Parathyroid adenoma (tissue), 2 donors: ENCODE measurements around the gene AUTS2.

Experiments
- H2AFZ ChIP-seq: fragments of 300-600 bp; sonication (generic); one replicate; pipeline ENCODE4 v1.7.0; 2017; ENCODE audit warnings: antibody characterized with exemption, mild to moderate bottlenecking
- H3K27ac ChIP-seq: fragments of 300-600 bp; sonication (generic); one replicate; pipeline ENCODE4 v1.7.0; 2017
- H3K27me3 ChIP-seq: fragments of 300-600 bp; sonication (generic); one replicate; pipeline ENCODE4 v1.7.0; 2017; ENCODE audit warnings: low read length; ENCODE audit not compliant: control insufficient read depth, insufficient read depth
- H3K36me3 ChIP-seq: fragments of 300-600 bp; sonication (generic); one replicate; pipeline ENCODE4 v1.7.0; 2017; ENCODE audit warnings: low read length; ENCODE audit not compliant: control insufficient read depth, insufficient read depth
- H3K4me1 ChIP-seq: fragments of 300-600 bp; sonication (generic); one replicate; pipeline ENCODE4 v1.7.0; 2017; ENCODE audit warnings: control low read depth
- H3K4me2 ChIP-seq: fragments of 300-600 bp; sonication (generic); one replicate; pipeline ENCODE4 v1.7.0; 2017; ENCODE audit warnings: low read length
- H3K4me3 ChIP-seq: fragments of 300-600 bp; sonication (generic); one replicate; pipeline ENCODE4 v1.7.0; 2017; ENCODE audit warnings: low read depth, low read length
- H3K79me2 ChIP-seq: fragments of 300-600 bp; sonication (generic); one replicate; pipeline ENCODE4 v1.7.0; 2017; ENCODE audit warnings: control low read depth
- H3K9ac ChIP-seq: fragments of 300-600 bp; sonication (generic); one replicate; pipeline ENCODE4 v1.7.0; 2017; ENCODE audit warnings: mild to moderate bottlenecking
- H3K9me3 ChIP-seq: fragments of 300-600 bp; sonication (generic); one replicate; pipeline ENCODE4 v1.7.0; 2017; ENCODE audit warnings: low read length; ENCODE audit not compliant: control insufficient read depth
- TF ChIP-seq, protein P1 (sequence below): fragments of 300-600 bp; sonication (generic); IDR thresholded peaks from one replicate; pipeline ENCODE4 v1.7.0; 2017; ENCODE audit warnings: antibody characterized with exemption, mild to moderate bottlenecking
- donor health status: primary hyperparathyroidism.

The AUTS2 gene

DNA sequence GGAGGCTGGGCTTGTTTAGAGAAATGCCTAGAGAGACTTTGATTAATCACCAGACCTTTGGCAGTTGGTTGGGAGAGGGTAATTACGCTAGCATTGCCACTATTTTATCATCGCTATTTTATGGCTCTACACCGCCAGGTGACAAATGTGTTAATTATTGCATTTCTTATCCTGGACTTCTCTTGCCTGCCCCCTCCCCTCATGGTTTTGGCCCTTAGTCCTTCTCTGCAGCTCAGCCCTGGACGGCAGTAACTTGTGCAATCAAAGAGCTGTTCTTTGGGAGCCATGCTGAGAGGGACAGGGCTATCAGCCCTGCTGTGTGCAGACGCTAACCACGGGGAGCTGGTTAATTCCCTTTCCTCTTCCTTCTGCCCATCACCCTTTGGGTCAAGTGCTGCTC is 585.0 kb downstream of the AUTS2 start:
- Histone ChIP-seq H2AFZ (no peak overlapping the region), H3K4me1 (no peaks in the 10 kb centered on the region), H3K79me2 (no peaks in the 10 kb centered on the region), H3K9ac (no peak overlapping the region), H3K27ac (no peak overlapping the region), H3K4me3 (no peak overlapping the region), H3K4me2 (no peak overlapping the region), H3K27me3 (no peaks in the 10 kb centered on the region), H3K36me3 (no peaks in the 10 kb centered on the region), H3K9me3 (no peaks in the 10 kb centered on the region)
- TF ChIP-seq, protein P1, sequence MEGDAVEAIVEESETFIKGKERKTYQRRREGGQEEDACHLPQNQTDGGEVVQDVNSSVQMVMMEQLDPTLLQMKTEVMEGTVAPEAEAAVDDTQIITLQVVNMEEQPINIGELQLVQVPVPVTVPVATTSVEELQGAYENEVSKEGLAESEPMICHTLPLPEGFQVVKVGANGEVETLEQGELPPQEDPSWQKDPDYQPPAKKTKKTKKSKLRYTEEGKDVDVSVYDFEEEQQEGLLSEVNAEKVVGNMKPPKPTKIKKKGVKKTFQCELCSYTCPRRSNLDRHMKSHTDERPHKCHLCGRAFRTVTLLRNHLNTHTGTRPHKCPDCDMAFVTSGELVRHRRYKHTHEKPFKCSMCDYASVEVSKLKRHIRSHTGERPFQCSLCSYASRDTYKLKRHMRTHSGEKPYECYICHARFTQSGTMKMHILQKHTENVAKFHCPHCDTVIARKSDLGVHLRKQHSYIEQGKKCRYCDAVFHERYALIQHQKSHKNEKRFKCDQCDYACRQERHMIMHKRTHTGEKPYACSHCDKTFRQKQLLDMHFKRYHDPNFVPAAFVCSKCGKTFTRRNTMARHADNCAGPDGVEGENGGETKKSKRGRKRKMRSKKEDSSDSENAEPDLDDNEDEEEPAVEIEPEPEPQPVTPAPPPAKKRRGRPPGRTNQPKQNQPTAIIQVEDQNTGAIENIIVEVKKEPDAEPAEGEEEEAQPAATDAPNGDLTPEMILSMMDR = no peak

DNA sequence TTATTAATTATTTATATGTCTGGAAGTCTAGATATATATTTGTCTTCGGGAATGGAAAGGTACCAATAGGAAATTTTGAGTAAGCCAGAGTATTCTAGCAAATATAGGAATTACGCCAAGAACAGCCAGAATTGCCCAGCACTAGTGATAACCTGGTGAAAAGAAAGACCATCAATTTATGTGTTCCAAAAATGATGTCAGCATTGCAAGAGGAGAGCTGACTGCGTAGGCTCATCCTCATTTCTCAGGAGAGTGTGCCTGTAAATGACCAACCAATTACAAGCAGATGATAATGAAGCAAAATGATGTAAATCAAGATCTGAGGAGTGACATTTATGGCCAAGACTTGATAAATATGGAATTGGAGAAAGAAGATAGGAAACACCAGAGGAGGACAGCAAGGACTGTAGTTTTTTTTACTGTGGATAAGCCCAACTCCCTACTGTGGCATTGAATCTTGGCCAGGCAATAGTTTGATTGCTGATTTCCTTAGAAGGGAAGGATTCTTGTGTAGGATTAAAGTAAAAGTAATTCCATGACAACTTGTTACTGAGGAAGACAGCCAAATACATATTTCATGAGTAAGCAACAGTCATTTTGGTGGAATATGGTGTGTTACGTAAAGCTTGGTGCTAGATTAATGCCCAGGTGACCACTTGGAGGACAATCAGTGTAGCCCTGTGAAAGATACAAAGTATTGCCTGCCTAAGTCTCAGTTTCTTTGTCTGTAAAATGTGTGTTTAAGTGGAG is 590.8 kb downstream of the AUTS2 start:
- H3K4me1 ChIP-seq = no peaks in the 10 kb centered on the region
- no peaks in the 10 kb centered on the region for H3K9me3 ChIP-seq
- no peak overlapping the region for H3K4me2 ChIP-seq
- no peaks in the 10 kb centered on the region for H3K27me3 ChIP-seq
- TF ChIP-seq, protein P1 = no peak
- H2AFZ ChIP-seq = no peak overlapping the region
- no peaks in the 10 kb centered on the region for H3K79me2 ChIP-seq
- no peak overlapping the region for H3K9ac ChIP-seq
- no peak overlapping the region for H3K27ac ChIP-seq
- no peak overlapping the region for H3K4me3 ChIP-seq
- H3K36me3 ChIP-seq = no peaks in the 10 kb centered on the region

DNA sequence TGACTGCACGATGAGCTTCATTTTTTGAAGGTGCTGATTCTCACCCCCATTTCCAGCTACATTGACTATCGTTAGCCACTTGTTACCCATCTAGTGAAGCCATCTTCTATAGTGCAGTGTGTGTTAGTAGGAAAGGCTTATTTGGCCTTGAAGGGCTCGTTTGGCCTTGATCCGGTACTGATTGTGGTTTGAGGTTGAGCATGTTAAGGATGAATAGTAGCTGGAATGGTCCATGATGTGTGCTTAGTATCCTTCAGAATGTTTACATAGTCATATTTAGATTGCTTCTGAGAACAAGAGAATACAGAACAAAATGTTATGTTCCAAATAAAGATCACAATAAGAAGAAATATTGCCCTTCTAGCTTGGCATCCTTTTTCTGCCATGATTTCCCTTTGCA is 591.5 kb downstream of the AUTS2 start:
- Histone ChIP-seq H3K79me2 (no peaks in the 10 kb centered on the region), H3K27ac (no peak overlapping the region), H3K27me3 (no peaks in the 10 kb centered on the region), H3K4me2 (no peak overlapping the region), H3K36me3 (no peaks in the 10 kb centered on the region), H3K4me1 (no peaks in the 10 kb centered on the region), H3K4me3 (no peak overlapping the region), H3K9me3 (no peaks in the 10 kb centered on the region), H3K9ac (no peak overlapping the region), H2AFZ (no peak overlapping the region)
- TF ChIP-seq, protein P1 = no peak

DNA sequence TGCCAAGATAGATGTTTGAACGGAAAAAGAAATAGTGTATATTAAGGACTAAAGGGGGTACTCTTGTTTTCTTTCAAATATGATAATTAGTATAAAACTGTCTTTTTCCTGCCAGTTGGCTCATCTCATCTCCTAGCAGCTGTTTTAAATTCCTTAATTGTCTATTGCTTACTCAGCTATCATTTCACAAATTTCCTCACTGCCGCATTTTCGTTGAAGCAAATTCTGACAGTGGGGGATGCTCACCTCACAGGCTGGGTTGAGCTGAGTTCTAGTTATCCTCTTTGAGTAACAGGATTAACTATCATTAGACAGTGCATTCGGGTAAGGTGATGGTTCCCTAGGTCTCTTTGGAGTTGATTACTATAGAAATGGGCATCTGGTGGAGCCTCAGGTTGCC is 592.0 kb downstream of the AUTS2 start:
- Histone ChIP-seq H3K4me2 (no peak overlapping the region), H3K36me3 (no peaks in the 10 kb centered on the region), H3K9ac (no peak overlapping the region), H3K4me3 (no peak overlapping the region), H2AFZ (no peak overlapping the region), H3K27me3 (no peaks in the 10 kb centered on the region), H3K79me2 (no peaks in the 10 kb centered on the region), H3K9me3 (no peaks in the 10 kb centered on the region), H3K27ac (no peak overlapping the region), H3K4me1 (no peaks in the 10 kb centered on the region)
- TF ChIP-seq, protein P1 = no peak

DNA sequence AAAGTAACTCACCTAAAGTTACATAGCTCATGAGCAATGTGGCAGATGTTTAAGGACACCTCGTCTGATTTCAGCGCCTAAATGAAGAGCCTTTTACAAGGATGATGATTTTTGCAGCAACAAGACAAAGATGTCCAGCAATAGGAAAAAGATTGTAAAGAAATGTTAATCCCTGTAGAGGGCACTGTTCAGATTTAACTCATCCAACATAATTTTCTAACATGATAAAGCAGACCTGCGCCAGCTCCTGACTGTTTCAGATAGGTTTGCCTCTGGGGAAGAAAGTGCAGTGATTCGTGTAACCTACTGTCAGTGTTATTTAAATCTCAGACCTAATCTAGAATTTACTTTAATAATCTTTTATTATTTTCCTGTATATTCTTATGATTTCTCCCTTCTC is 595.2 kb downstream of the AUTS2 start:
- TF ChIP-seq, protein P1 = peak; percentile 5
- Histone ChIP-seq H3K79me2 (no peaks in the 10 kb centered on the region), H3K27ac (no peak overlapping the region), H3K36me3 (no peaks in the 10 kb centered on the region), H3K9me3 (no peaks in the 10 kb centered on the region), H3K4me2 (no peak overlapping the region), H2AFZ (no peak overlapping the region), H3K27me3 (no peaks in the 10 kb centered on the region), H3K9ac (no peak overlapping the region), H3K4me3 (no peak overlapping the region), H3K4me1 (no peaks in the 10 kb centered on the region)
